ENCODE data around the gene VAC14. TPM values are rescaled to one million over a fixed set of nuclear protein-coding genes. Genes with fewer than 3 reads are reported as not detected.

Gene VAC14
- total and polyA plus RNA-seq, 8 donors, result 14.9 to 90.6 (median 39.3) TPM

DNA sequence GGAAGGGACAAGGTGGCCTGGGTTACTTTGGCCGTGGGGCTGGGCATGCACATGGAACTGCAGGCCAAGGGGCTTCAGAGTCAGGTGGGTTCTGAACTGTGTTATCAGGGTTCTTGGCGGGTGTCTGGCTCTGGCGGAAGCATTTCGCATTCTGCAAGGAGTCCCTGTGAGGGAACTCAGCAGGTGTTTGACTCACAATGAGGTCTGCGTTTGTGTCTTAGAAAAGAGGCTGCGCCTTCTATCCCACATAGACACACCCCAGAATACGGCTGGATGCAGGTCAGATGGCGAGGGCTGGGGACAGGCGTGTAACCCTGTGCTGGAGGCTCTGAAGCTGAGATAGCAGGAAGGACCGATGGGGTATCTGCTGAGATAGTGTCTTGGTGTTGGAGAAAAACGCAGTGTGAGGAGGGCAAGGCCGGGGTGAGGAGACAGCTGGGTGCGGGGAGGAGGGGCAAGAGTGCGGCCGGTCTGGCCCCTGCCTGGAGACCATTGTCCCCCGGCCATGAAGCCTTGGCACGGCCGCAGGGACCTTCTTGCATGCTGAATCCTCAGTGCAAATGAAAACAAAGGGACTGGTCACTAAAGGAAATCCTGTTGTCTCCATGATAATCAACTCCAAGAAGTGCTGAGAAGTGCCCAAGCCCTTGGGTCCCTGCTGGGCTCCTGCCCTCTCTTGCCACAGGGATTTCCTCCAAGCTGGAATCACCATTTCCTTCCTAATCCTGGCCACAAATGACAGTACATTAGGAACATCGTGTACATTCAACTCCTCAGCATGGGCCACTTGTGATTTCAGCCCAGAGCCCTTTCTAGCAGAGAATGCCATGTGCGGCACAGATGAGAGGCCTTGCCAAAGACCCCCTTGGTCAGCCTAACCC is 92.4 kb downstream of the VAC14 start:
- H3K9me3 ChIP-seq, result no peaks in the 10 kb centered on the region
- TF ChIP-seq POLR2A (IDR thresholded peaks at IDR 0.05) (no peak), EP300 (IDR thresholded peaks at IDR 0.05) (no peak), POLR2AphosphoS5 (IDR thresholded peaks at IDR 0.05) (no peak)
- TF ChIP-seq, protein P1, sequence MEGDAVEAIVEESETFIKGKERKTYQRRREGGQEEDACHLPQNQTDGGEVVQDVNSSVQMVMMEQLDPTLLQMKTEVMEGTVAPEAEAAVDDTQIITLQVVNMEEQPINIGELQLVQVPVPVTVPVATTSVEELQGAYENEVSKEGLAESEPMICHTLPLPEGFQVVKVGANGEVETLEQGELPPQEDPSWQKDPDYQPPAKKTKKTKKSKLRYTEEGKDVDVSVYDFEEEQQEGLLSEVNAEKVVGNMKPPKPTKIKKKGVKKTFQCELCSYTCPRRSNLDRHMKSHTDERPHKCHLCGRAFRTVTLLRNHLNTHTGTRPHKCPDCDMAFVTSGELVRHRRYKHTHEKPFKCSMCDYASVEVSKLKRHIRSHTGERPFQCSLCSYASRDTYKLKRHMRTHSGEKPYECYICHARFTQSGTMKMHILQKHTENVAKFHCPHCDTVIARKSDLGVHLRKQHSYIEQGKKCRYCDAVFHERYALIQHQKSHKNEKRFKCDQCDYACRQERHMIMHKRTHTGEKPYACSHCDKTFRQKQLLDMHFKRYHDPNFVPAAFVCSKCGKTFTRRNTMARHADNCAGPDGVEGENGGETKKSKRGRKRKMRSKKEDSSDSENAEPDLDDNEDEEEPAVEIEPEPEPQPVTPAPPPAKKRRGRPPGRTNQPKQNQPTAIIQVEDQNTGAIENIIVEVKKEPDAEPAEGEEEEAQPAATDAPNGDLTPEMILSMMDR (IDR thresholded peaks at IDR 0.05), result no peak
- H3K36me3 ChIP-seq, result peaks cover 0 to 14% (median 7%) of the 10 kb centered on the region in 4 donors
- H3K27me3 ChIP-seq, result no peaks in the 10 kb centered on the region
- H3K4me1 ChIP-seq, result peaks cover 16 to 86% (median 49%) of the 10 kb centered on the region in 4 donors
- intact Hi-C loops (cut with DNase I; ENCODE audit: low total_unique reads), result no loop called here
- DNase-seq, result no peak
- H3K4me3 ChIP-seq, result no peak overlapping the region
- WGBS, 5 donors, result 75 to 90% (median 84%) methylated on average over 19 to 20 of the region's 20 CpGs
- H3K27ac ChIP-seq, result peak overlapping the region in 3 of 5 donors; percentile 43 to 95 (median 85)

GRCh38 chr16:70706948-70707465 is 94.0 kb downstream of the VAC14 start:
- H3K36me3 ChIP-seq, result peaks cover 0 to 14% (median 7%) of the 10 kb centered on the region in 4 donors

GRCh38 chr16:70705056-70705455 is 95.9 kb downstream of the VAC14 start:
- Histone ChIP-seq H3K36me3 (peaks cover 0 to 8% (median 3%) of the 10 kb centered on the region in 4 donors), H3K4me3 (no peak overlapping the region), H3K27ac (peak overlapping the region in 4 of 5 donors; percentile 73 to 95 (median 82)), H3K4me1 (peaks cover 13 to 94% (median 69%) of the 10 kb centered on the region in 4 donors), H3K27me3 (no peaks in the 10 kb centered on the region), H3K9me3 (no peaks in the 10 kb centered on the region)
- DNase-seq, result peak in 1 of 2 donors; percentile 11
- 89 to 97% (median 93%) methylated on average over 6 to 8 of the region's 8 CpGs for WGBS, 5 donors
- TF ChIP-seq EP300 (IDR thresholded peaks at IDR 0.05), result no peak
- no peak for TF ChIP-seq POLR2AphosphoS5 (IDR thresholded peaks at IDR 0.05)
- no peak for TF ChIP-seq POLR2A (IDR thresholded peaks at IDR 0.05)
- TF ChIP-seq, protein P1 (IDR thresholded peaks at IDR 0.05), result no peak
- intact Hi-C loops (cut with DNase I; ENCODE audit: low total_unique reads), result no loop called here

More at GRCh38 chr16:70706948-70707465, 94.0 kb downstream of the VAC14 start:
- H3K27ac ChIP-seq, result peak overlapping the region in 4 of 5 donors; percentile 68 to 95 (median 82)
- no peak overlapping the region for H3K4me3 ChIP-seq
- DNase-seq, result peak in 1 of 2 donors; percentile 80
- intact Hi-C loops (cut with DNase I; ENCODE audit: low total_unique reads), result no loop called here
- 52 to 74% (median 68%) methylated on average over 7 of the region's 7 CpGs for whole genome bisulfite sequencing, 5 donors
- no peaks in the 10 kb centered on the region for H3K27me3 ChIP-seq
- H3K4me1 ChIP-seq, result peaks cover 16 to 87% (median 62%) of the 10 kb centered on the region in 4 donors
- TF ChIP-seq POLR2AphosphoS5 (IDR thresholded peaks at IDR 0.05) (peak in 2 of 3 donors; percentile 24 to 34), POLR2A (IDR thresholded peaks at IDR 0.05) (no peak), EP300 (IDR thresholded peaks at IDR 0.05) (no peak)
- TF ChIP-seq, protein P1 (IDR thresholded peaks at IDR 0.05), result no peak
- H3K9me3 ChIP-seq, result no peaks in the 10 kb centered on the region

- peak in 1 of 2 donors; percentile 17 for DNase-seq
Observed at GRCh38 chr16:70704586-70704985, 96.4 kb downstream of the VAC14 start.

More at GRCh38 chr16:70704586-70704985, 96.4 kb downstream of the VAC14 start:
- intact Hi-C loops (cut with DNase I; ENCODE audit: low total_unique reads), result no loop called here
- Histone ChIP-seq H3K27me3 (no peaks in the 10 kb centered on the region), H3K27ac (peak overlapping the region in 4 of 5 donors; percentile 73 to 95 (median 82)), H3K9me3 (no peaks in the 10 kb centered on the region), H3K4me1 (peaks cover 8 to 92% (median 69%) of the 10 kb centered on the region in 4 donors), H3K4me3 (no peak overlapping the region), H3K36me3 (peaks cover 0 to 12% (median 5%) of the 10 kb centered on the region in 4 donors)
- WGBS, 5 donors, result 75 to 82% (median 81%) methylated on average over 3 to 11 of the region's 11 CpGs
- no peak for TF ChIP-seq POLR2AphosphoS5 (IDR thresholded peaks at IDR 0.05)
- no peak for TF ChIP-seq EP300 (IDR thresholded peaks at IDR 0.05)
- TF ChIP-seq, protein P1 (IDR thresholded peaks at IDR 0.05), result no peak
- no peak for TF ChIP-seq POLR2A (IDR thresholded peaks at IDR 0.05)

Measured in stomach (tissue), 9 donors.